IMR-90 (cell line): ENCODE results near the gene MMP14. TPM values are rescaled to one million over a fixed set of nuclear protein-coding genes. Genes with fewer than 3 reads are reported as not detected.

Source experiments
- ATAC-seq: fragments of 200-7000 bp; cut with Tn5 transposase; 2 replicates; pipeline ENCODE4 v1.9.1; 2020; ENCODE audit warnings: low read depth, mild to moderate bottlenecking, moderate library complexity
- BruUV-seq: library from RNA; stranded (reverse); fragments of 400-500 nt; replicated peaks from 2 replicates; lab custom pipeline; 2021; lab: Mats Ljungman, UMichigan
- CTCF ChIA-PET: fragments of 300-600 bp; formaldehyde crosslinking; extraction: SDS; loops from one replicate; lab custom pipeline; 2021; ENCODE audit warnings: antibody characterized with exemption; lab: Yijun Ruan, JAX
- POLR2A ChIA-PET: fragments of 300-600 bp; sonication (Branson Sonifier 250); formaldehyde crosslinking; loops from one replicate; lab custom pipeline; 2022; ENCODE audit warnings: antibody characterized with exemption; ENCODE audit not compliant: unreplicated experiment; lab: Charles Lee
- DNase-seq: peaks from one replicate; pipeline ENCODE4 v3.0.0; 2013
- H2AFZ ChIP-seq: replicated peaks from 2 replicates; pipeline ENCODE3; 2013; ENCODE audit warnings: low read length, mild to moderate bottlenecking; ENCODE audit not compliant: poor library complexity
- H2AK5ac ChIP-seq: 2 replicates; pipeline ENCODE4 v1.6.1; 2013; ENCODE audit warnings: low read depth, low read length, inconsistent platforms
- H2AK9ac ChIP-seq: replicated peaks from 2 replicates; pipeline ENCODE3; 2013; ENCODE audit warnings: mild to moderate bottlenecking, low read depth, low read length, moderate library complexity; ENCODE audit not compliant: poor library complexity
- H2BK120ac ChIP-seq: 2 replicates; pipeline ENCODE4 v1.6.1; 2013; ENCODE audit warnings: low read depth, low read length, inconsistent platforms
- H2BK15ac ChIP-seq: 3 replicates; pipeline ENCODE4 v1.6.1; 2013; ENCODE audit warnings: low read depth, low read length, inconsistent platforms
- H2BK20ac ChIP-seq: 2 replicates; pipeline ENCODE4 v1.6.1; 2013; ENCODE audit warnings: low read depth, mild to moderate bottlenecking, inconsistent platforms, low read length, moderate library complexity
- H2BK5ac ChIP-seq: 2 replicates; pipeline ENCODE4 v1.6.1; 2013; ENCODE audit warnings: mild to moderate bottlenecking, low read depth, low read length, inconsistent platforms; ENCODE audit not compliant: poor library complexity, severe bottlenecking
- H3K14ac ChIP-seq: replicated peaks from 2 replicates; pipeline ENCODE4 v1.6.1; 2013; ENCODE audit warnings: low read depth, low read length, inconsistent platforms
- H3K18ac ChIP-seq: 2 replicates; pipeline ENCODE4 v1.6.1; 2013; ENCODE audit warnings: low read depth, low read length, control low read depth
- H3K23ac ChIP-seq: 2 replicates; pipeline ENCODE4 v1.6.1; 2013; ENCODE audit warnings: low read depth, low read length, inconsistent platforms
- H3K27ac ChIP-seq: 2 replicates; pipeline ENCODE4 v1.5.1; 2013; ENCODE audit warnings: mild to moderate bottlenecking, control low read depth, low read length; ENCODE audit not compliant: insufficient read depth
- H3K27me3 ChIP-seq: 2 replicates; pipeline ENCODE4 v1.6.1; 2013; ENCODE audit warnings: low read length; ENCODE audit not compliant: control insufficient read depth, insufficient read depth
- H3K36me3 ChIP-seq: 2 replicates; pipeline ENCODE4 v1.6.1; 2013; ENCODE audit warnings: low read length, mixed read lengths; ENCODE audit not compliant: control insufficient read depth, insufficient read depth
- H3K4ac ChIP-seq: 2 replicates; pipeline ENCODE4 v1.6.1; 2013; ENCODE audit warnings: low read depth, low read length, inconsistent platforms
- H3K4me1 ChIP-seq: 2 replicates; pipeline ENCODE4 v1.6.1; 2013; ENCODE audit warnings: low read length, mixed read lengths; ENCODE audit not compliant: control insufficient read depth, insufficient read depth
- H3K4me2 ChIP-seq: 2 replicates; pipeline ENCODE4 v1.6.1; 2013; ENCODE audit warnings: low read depth, mild to moderate bottlenecking, control low read depth, low read length, moderate library complexity
- H3K4me3 ChIP-seq: 2 replicates; pipeline ENCODE4 v1.5.1; 2013; ENCODE audit warnings: low read depth, mild to moderate bottlenecking, control low read depth, low read length, moderate library complexity; ENCODE audit not compliant: insufficient read depth
- H3K56ac ChIP-seq: 2 replicates; pipeline ENCODE4 v1.6.1; 2013; ENCODE audit warnings: low read length, inconsistent platforms; ENCODE audit not compliant: insufficient read depth; ENCODE audit errors: extremely low read depth
- H3K79me1 ChIP-seq, 2 experiments: 2 replicates each; pipeline ENCODE4 v1.6.1; 2013; ENCODE audit warnings: low read length in 2 of 2, inconsistent platforms in 1 of 2, low read depth in 1 of 2
- H3K9ac ChIP-seq: 2 replicates; pipeline ENCODE4 v1.6.1; 2013; ENCODE audit warnings: low read depth, low read length, control low read depth
- H3K9me1 ChIP-seq: 2 replicates; pipeline ENCODE4 v1.6.1; 2013; ENCODE audit warnings: low read length, inconsistent platforms; ENCODE audit not compliant: insufficient read depth
- H3K9me3 ChIP-seq: 2 replicates; pipeline ENCODE4 v1.6.1; 2013; ENCODE audit warnings: low read length; ENCODE audit not compliant: control insufficient read depth, insufficient read depth
- H4K20me1 ChIP-seq: 2 replicates; pipeline ENCODE4 v1.6.1; 2013; ENCODE audit warnings: low read length, inconsistent platforms; ENCODE audit not compliant: insufficient read depth
- H4K5ac ChIP-seq: 2 replicates; pipeline ENCODE4 v1.6.1; 2013; ENCODE audit warnings: mild to moderate bottlenecking, low read depth, low read length, control low read depth
- H4K8ac ChIP-seq, 2 experiments: 2 replicates each; pipeline ENCODE4 v1.6.1; 2013; ENCODE audit warnings: low read depth in 2 of 2, low read length in 2 of 2, control low read depth in 1 of 2, inconsistent platforms in 1 of 2
- H4K91ac ChIP-seq: 2 replicates; pipeline ENCODE4 v1.6.1; 2013; ENCODE audit warnings: low read depth, low read length, inconsistent platforms; ENCODE audit not compliant: insufficient read depth
- BHLHE40 ChIP-seq: fragments of 150-350 bp; IDR thresholded peaks from 2 replicates; pipeline ENCODE4 v1.6.1; 2016; ENCODE audit warnings: mild to moderate bottlenecking, low read depth, low read length
- CEBPB ChIP-seq: IDR thresholded peaks from 2 replicates; pipeline ENCODE4 v1.6.1; 2012; ENCODE audit warnings: low read depth, low read length, improper control_type of control experiment
- CHD1 ChIP-seq: IDR thresholded peaks from 2 replicates; pipeline ENCODE4 v1.6.1; 2012; ENCODE audit warnings: low read depth, low read length, improper control_type of control experiment
- FOS ChIP-seq: fragments of 150-350 bp; IDR thresholded peaks from 2 replicates; pipeline ENCODE4 v1.6.1; 2016; ENCODE audit warnings: low read depth, low read length
- MAFK ChIP-seq: IDR thresholded peaks from 2 replicates; pipeline ENCODE4 v1.6.1; 2012; ENCODE audit warnings: low read depth, low read length, improper control_type of control experiment
- NFE2L2 ChIP-seq: fragments of 150-350 bp; IDR thresholded peaks from 2 replicates; pipeline ENCODE4 v1.6.1; 2016; ENCODE audit warnings: low read depth, mild to moderate bottlenecking, low read length
- POLR2A ChIP-seq: IDR thresholded peaks from 2 replicates; pipeline ENCODE4 v1.6.1; 2012; ENCODE audit warnings: mild to moderate bottlenecking, low read depth, low read length
- RAD21 ChIP-seq: IDR thresholded peaks from 2 replicates; pipeline ENCODE4 v1.6.1; 2012; ENCODE audit warnings: low read length, improper control_type of control experiment
- RCOR1 ChIP-seq: IDR thresholded peaks from 2 replicates; pipeline ENCODE4 v1.6.1; 2012; ENCODE audit warnings: mild to moderate bottlenecking, low read length, improper control_type of control experiment; ENCODE audit not compliant: insufficient replicate concordance
- RFX5 ChIP-seq: IDR thresholded peaks from 2 replicates; pipeline ENCODE4 v1.8.0; 2012; ENCODE audit warnings: low read depth, mild to moderate bottlenecking, low read length, moderate library complexity
- SMC3 ChIP-seq: fragments of 150-350 bp; IDR thresholded peaks from 2 replicates; pipeline ENCODE4 v1.6.1; 2016; ENCODE audit warnings: low read depth, mild to moderate bottlenecking, antibody characterized with exemption, low read length, moderate library complexity
- WGBS, 2 experiments: methylation state at CpG; one replicate each; pipeline versions ENCODE4 v1.1.5 to v1.1.7; 2013; ENCODE audit warnings: missing lambda C conversion rate in 2 of 2; ENCODE audit not compliant: insufficient read length in 1 of 2; ENCODE audit errors: extremely low coverage in 2 of 2; 5-methylcytosine and 5-hydroxymethylcytosine counted together
- dilution Hi-C: fragments of 300-500 bp; cut with HindIII; formaldehyde crosslinking; loops from one replicate; pipeline ENCODE4 v1.14.3; 2018; ENCODE audit warnings: low sequenced_read_pairs; ENCODE audit not compliant: unreplicated experiment
- in situ Hi-C: fragments of 300-500 bp; cut with MboI; formaldehyde crosslinking; loops from 3 replicates; pipeline ENCODE4 v1.14.3; 2019; ENCODE audit warnings: low sequenced_read_pairs, inconsistent platforms, mixed read lengths
- intact Hi-C: fragments of 100-400 bp; cut with micrococcal nuclease; formaldehyde crosslinking; loops from 2 replicates; pipeline ENCODE4 v1.10.0; 2022
- polyA plus RNA-seq, 3 experiments: library from polyadenylated mRNA; depleted of rRNA; stranded (reverse); fragments of >200 nt; gene quantifications; 2 replicates each; pipeline ENCODE4 v1.2.3, GENCODE V29; 2012; ENCODE audit warnings: low replicate concordance in 1 of 3
- total RNA-seq: library from RNA; depleted of rRNA; stranded (reverse); fragments of >200 nt; gene quantifications from 2 replicates; pipeline ENCODE4 v1.2.3, GENCODE V29; 2012
- TF ChIP-seq, protein P1 (sequence below): fragments of 150-350 bp; IDR thresholded peaks from 2 replicates; pipeline ENCODE4 v1.6.1; 2017; ENCODE audit warnings: mild to moderate bottlenecking, antibody characterized with exemption, low read length, low read depth
- TF ChIP-seq, protein P2 (sequence below): conservative IDR thresholded peaks from 2 replicates; pipeline ENCODE4 v1.5.1; 2012; ENCODE audit warnings: mild to moderate bottlenecking, low read depth, low read length, improper control_type of control experiment
- TF ChIP-seq, protein P3 (sequence below): fragments of 150-350 bp; IDR thresholded peaks from 2 replicates; pipeline ENCODE4 v1.6.1; 2016; ENCODE audit warnings: low read depth, mild to moderate bottlenecking, low read length, moderate library complexity, borderline replicate concordance

MMP14 gene
- total and polyA plus RNA-seq, 2 of the 4 experiments (the other 2 are of a cell fraction) = 156 to 315 TPM

DNA sequence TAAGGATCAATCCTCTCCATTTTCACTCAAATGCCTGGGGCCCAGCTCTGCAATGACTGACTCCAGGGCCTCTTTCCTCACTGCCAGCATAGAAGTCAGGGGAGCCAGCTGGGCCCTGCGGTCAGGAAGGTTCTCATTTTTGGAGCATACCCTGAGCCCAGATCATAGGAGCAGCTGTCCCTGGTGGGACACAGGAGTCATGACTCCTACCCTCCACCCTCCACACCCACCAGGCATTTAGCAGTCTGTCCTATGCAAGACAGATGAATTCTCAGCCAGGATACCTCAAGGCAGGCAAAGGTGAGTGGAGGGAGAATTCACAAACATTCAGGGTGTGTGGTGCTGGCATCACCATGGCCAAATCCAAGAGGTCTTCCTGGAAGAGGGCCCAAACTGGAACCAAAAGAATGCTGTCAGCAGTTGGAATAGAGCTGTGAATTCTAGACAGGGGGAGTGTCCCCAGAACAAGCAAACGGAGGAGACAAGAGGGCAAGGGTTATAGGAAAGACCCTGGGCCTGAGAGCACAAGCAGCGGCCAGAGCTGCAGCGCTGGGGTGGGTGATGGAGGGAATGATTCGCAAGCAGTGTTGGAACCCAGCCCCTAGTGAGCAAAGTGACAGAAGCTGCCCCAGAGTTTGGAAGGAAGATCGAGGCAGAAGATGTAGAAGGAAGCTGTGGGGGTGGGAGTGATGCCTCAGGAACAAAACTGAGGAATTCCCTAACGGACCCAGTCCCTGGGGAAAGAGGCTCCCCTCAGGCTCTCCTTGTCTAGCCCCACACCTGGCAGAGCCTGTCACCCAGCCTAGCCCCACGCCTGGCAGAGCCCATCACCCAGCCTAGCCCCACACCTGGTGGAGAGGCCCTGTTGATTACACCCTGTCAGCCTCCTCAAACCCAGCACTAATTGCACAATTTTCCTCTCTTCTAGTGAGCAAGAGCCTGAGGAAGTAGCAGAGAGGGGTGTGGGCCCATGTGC is 42.2 kb downstream of the MMP14 start:
- H2AK9ac ChIP-seq = no peak overlapping the region
- no TSS peak for BruUV-seq
- TF ChIP-seq, protein P1, sequence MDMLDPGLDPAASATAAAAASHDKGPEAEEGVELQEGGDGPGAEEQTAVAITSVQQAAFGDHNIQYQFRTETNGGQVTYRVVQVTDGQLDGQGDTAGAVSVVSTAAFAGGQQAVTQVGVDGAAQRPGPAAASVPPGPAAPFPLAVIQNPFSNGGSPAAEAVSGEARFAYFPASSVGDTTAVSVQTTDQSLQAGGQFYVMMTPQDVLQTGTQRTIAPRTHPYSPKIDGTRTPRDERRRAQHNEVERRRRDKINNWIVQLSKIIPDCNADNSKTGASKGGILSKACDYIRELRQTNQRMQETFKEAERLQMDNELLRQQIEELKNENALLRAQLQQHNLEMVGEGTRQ = no peak
- TF ChIP-seq SMC3 = no peak
- TF ChIP-seq NFE2L2 = no peak
- no peak for TF ChIP-seq POLR2A
- no peak for TF ChIP-seq RCOR1
- TF ChIP-seq, protein P2, sequence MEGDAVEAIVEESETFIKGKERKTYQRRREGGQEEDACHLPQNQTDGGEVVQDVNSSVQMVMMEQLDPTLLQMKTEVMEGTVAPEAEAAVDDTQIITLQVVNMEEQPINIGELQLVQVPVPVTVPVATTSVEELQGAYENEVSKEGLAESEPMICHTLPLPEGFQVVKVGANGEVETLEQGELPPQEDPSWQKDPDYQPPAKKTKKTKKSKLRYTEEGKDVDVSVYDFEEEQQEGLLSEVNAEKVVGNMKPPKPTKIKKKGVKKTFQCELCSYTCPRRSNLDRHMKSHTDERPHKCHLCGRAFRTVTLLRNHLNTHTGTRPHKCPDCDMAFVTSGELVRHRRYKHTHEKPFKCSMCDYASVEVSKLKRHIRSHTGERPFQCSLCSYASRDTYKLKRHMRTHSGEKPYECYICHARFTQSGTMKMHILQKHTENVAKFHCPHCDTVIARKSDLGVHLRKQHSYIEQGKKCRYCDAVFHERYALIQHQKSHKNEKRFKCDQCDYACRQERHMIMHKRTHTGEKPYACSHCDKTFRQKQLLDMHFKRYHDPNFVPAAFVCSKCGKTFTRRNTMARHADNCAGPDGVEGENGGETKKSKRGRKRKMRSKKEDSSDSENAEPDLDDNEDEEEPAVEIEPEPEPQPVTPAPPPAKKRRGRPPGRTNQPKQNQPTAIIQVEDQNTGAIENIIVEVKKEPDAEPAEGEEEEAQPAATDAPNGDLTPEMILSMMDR = no peak
- no peak for TF ChIP-seq RAD21
- TF ChIP-seq CEBPB = no peak
- no peak for TF ChIP-seq MAFK
- TF ChIP-seq, protein P3, sequence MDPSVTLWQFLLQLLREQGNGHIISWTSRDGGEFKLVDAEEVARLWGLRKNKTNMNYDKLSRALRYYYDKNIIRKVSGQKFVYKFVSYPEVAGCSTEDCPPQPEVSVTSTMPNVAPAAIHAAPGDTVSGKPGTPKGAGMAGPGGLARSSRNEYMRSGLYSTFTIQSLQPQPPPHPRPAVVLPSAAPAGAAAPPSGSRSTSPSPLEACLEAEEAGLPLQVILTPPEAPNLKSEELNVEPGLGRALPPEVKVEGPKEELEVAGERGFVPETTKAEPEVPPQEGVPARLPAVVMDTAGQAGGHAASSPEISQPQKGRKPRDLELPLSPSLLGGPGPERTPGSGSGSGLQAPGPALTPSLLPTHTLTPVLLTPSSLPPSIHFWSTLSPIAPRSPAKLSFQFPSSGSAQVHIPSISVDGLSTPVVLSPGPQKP = no peak
- TF ChIP-seq CHD1 = no peak
- no peak for TF ChIP-seq FOS
- no peak for TF ChIP-seq RFX5
- TF ChIP-seq BHLHE40 = no peak

More for the DNA sequence above, 42.2 kb downstream of the MMP14 start:
- H4K91ac ChIP-seq = no peak overlapping the region
- dilution Hi-C loops = no loop called here
- H3K79me1 ChIP-seq = peaks cover 15 to 25% of the 10 kb centered on the region in 2 experiments; a peak in 3 of 4 replicates
- CTCF ChIA-PET = no interaction called here
- no peak overlapping the region for H3K27ac ChIP-seq
- H3K18ac ChIP-seq = no peak overlapping the region
- no peak overlapping the region for H3K4me2 ChIP-seq
- no peak overlapping the region for H3K56ac ChIP-seq
- H3K36me3 ChIP-seq = peaks cover 51% of the 10 kb centered on the region
- ATAC-seq = no peak
- intact Hi-C loops = no loop called here
- H3K9me1 ChIP-seq = 0 out of 2 replicates have a peak, but pooled peaks cover 3% of the 10 kb centered on the region
- no peak overlapping the region for H3K14ac ChIP-seq
- H2AK5ac ChIP-seq = no peak overlapping the region
- H3K4ac ChIP-seq = no peak overlapping the region
- WGBS, 2 experiments = 83% methylated on average over 3 of the region's 8 CpGs; no CpG with 5 or more reads in 1 of the 2 experiments
- H3K23ac ChIP-seq = no peak overlapping the region
- POLR2A ChIA-PET = no interaction called here
- no peak overlapping the region for H3K9ac ChIP-seq
- H2AFZ ChIP-seq = no peak overlapping the region
- no peak overlapping the region for H3K4me3 ChIP-seq
- H2BK15ac ChIP-seq = no peak overlapping the region
- H2BK20ac ChIP-seq = no peak overlapping the region
- H3K4me1 ChIP-seq = no peaks in the 10 kb centered on the region; the same call in 1 of the 2 replicates
- no peaks in the 10 kb centered on the region for H4K20me1 ChIP-seq
- no peaks in the 10 kb centered on the region for H3K27me3 ChIP-seq
- H3K9me3 ChIP-seq = no peaks in the 10 kb centered on the region
- no peak overlapping the region for H4K5ac ChIP-seq
- H4K8ac ChIP-seq = no peak overlapping the region
- in situ Hi-C loops = no loop called here
- no peak for DNase-seq
- H2BK5ac ChIP-seq = no peak overlapping the region
- no peak overlapping the region for H2BK120ac ChIP-seq
